ENCODE measurements around the gene AGAP9. TPM values are rescaled to one million over a fixed set of nuclear protein-coding genes. Genes with fewer than 3 reads are reported as not detected.
"Not testable (repeated sequence)": the region's sequence is repeated elsewhere in the genome, so short reads cannot be mapped to it uniquely, and the experiment has no call there.

AGAP9 gene
- total RNA-seq, 4 donors from 2014 or later, result 10.7 to 84.3 (median 49.6) TPM

GRCh38 chr10:47458466-47459154 lies 64.8 kb downstream of the AGAP9 start:
- no peaks in the 10 kb centered on the region for H3K4me1 ChIP-seq
- no peaks in the 10 kb centered on the region for H3K36me3 ChIP-seq
- DNase-seq, result peak in 1 of 3 donors; percentile 68
- no peak overlapping the region for H3K4me3 ChIP-seq
- H3K27me3 ChIP-seq, result no peaks in the 10 kb centered on the region
- no peaks in the 10 kb centered on the region for H3K9me3 ChIP-seq
- TF ChIP-seq CTCF (IDR thresholded peaks at IDR 0.05) (no peak), POLR2A (IDR thresholded peaks at IDR 0.05) (no peak)
- H3K27ac ChIP-seq, result no peak overlapping the region

DNA sequence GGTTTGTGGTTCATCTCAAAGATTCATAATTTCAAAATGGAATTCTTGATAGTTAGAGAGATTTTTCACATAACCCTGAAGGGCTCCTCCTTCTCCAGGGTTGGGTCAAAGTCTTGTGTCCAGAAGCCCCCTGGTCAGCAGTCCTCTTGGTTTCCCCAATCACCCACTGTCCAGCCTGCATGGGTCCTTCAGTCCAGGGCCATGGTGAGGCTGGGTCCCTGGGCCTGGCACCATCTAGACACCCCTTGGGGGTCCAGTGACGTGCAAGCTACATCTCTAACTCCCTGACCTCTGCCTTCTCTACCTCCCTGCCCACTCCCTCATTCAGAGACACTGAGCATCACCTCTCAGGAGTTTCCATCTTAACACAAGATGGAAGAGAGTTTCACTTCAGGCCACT lies 65.6 kb downstream of the AGAP9 start:
- H3K27me3 ChIP-seq, result no peaks in the 10 kb centered on the region
- H3K27ac ChIP-seq, result no peak overlapping the region
- TF ChIP-seq POLR2A (IDR thresholded peaks at IDR 0.05) (no peak), CTCF (IDR thresholded peaks at IDR 0.05) (no peak)
- no peaks in the 10 kb centered on the region for H3K36me3 ChIP-seq
- no peaks in the 10 kb centered on the region for H3K4me1 ChIP-seq
- H3K9me3 ChIP-seq, result no peaks in the 10 kb centered on the region
- no peak for DNase-seq
- H3K4me3 ChIP-seq, result no peak overlapping the region

DNA sequence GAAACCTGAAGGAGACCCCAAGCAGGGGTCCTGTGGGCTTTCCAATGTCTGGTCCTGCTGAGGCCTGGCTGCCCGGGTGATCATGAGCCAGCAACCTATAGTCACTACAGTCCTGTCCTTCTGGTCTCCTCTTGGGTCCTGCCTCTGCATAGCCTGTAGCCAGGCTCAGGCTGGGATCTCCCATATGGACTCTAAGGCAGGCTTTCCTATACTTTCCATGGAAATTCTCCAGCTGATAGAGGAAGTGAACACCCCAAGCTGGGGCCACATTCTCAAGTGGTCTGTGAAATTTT lies 66.0 kb downstream of the AGAP9 start:
- Histone ChIP-seq H3K27me3 (no peaks in the 10 kb centered on the region), H3K4me1 (no peaks in the 10 kb centered on the region), H3K36me3 (no peaks in the 10 kb centered on the region), H3K27ac (no peak overlapping the region), H3K4me3 (no peak overlapping the region), H3K9me3 (no peaks in the 10 kb centered on the region)
- no peak for DNase-seq
- no peak for TF ChIP-seq POLR2A (IDR thresholded peaks at IDR 0.05)
- TF ChIP-seq CTCF (IDR thresholded peaks at IDR 0.05), result no peak

DNA sequence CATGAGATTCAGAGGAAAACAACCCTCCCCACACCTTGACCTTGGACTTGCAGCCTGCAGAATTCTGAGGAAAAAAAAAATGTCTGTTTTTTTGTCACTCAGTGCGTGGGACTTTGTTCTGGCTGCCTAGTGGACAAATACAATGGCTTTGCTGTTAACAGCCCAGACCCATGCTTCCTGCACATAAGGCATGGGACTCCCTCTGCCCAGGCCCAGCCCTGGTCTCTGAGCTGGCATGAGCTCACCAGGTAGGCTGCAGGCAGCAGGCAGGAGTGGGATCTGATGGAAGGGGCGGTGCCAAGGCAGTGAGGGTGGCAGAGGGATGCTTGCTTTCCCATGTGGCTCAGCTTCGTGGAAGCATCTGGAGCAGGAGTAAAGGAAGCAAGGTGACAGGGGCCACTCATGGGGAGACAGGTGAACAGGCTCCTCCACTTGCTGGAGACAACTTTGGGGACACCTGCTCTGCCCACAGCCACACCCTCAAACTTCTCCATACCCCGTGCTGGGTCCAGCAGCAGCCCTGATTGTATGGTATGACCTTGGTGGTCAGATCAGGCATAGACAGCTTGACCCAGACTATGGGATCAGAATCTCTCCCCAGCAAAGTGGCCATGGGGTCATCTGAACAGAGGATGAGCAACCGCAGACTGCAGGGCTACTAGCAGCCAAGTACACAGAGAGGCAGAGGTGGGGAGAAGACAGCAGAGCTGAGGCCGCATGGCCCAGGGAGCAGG lies 66.5 kb downstream of the AGAP9 start:
- Histone ChIP-seq H3K9me3 (no peaks in the 10 kb centered on the region), H3K27me3 (no peaks in the 10 kb centered on the region), H3K4me1 (no peaks in the 10 kb centered on the region), H3K27ac (no peak overlapping the region), H3K36me3 (no peaks in the 10 kb centered on the region), H3K4me3 (no peak overlapping the region)
- TF ChIP-seq CTCF (IDR thresholded peaks at IDR 0.05) (no peak), POLR2A (IDR thresholded peaks at IDR 0.05) (no peak)
- peak in 1 of 3 donors; percentile 49 for DNase-seq

DNA sequence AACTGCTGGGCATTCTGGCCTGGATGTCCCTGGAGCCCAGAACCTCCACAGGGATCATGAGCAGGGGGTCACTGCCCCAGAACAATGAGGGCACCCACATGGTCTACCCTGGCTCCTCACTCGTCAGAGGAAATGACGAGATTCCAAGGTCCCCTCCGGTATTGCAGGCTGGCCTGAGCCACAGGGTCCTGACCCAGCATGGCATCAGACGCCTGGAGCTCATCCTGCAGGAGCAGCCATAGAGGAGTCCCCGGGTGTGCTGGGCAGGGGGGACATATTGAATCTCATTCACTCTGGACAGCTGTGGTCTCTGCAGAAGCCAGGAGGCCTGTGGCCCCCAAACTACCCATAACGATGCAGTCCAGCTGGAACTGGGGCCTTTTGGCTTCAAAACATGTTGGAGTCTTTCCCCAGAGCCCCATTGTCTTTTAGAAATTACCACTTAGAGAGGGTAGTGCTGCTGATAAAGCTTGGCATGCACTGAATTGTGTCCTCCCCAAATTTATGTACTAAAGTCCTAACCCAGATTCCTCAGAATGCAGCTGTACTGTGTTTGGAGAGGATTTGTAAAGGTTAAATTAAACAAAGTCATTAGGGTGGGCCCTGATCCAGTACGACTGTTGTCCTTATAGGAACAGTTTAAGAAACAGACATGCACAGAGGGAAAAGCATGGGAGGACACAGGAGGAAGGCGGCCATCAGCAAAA lies 67.2 kb downstream of the AGAP9 start:
- DNase-seq, result peak in 1 of 3 donors; percentile 25
- Histone ChIP-seq H3K27me3 (no peaks in the 10 kb centered on the region), H3K27ac (no peak overlapping the region), H3K4me1 (no peaks in the 10 kb centered on the region), H3K9me3 (no peaks in the 10 kb centered on the region), H3K4me3 (no peak overlapping the region), H3K36me3 (no peaks in the 10 kb centered on the region)
- TF ChIP-seq POLR2A (IDR thresholded peaks at IDR 0.05) (no peak), CTCF (IDR thresholded peaks at IDR 0.05) (no peak)

- not testable (repeated sequence) for H3K4me3 ChIP-seq, H3K36me3 ChIP-seq, H3K27ac ChIP-seq, H3K27me3 ChIP-seq, H3K4me1 ChIP-seq, H3K9me3 ChIP-seq
- peak in 1 of 3 donors; percentile 25 for DNase-seq
These were observed 67.9 kb downstream of the AGAP9 start for GRCh38 chr10:47455350-47456078.

Measured in Peyer's patch (tissue), 4 donors.